SK-N-SH (cell line): ENCODE results near the gene ORC1. TPM values are rescaled to one million over a fixed set of nuclear protein-coding genes. Genes with fewer than 3 reads are reported as not detected.

Experiments used
- CTCF ChIA-PET: fragments of 300-600, 350-600 bp; formaldehyde crosslinking; extraction: SDS; loops from one replicate; lab custom pipeline; 2021; lab: Yijun Ruan, JAX
- POLR2A ChIA-PET: fragments of 350-600 bp; sonication (Branson Sonifier 250); formaldehyde crosslinking; extraction: SDS; loops from one replicate; lab custom pipeline; 2020; ENCODE audit warnings: antibody characterized with exemption, inconsistent platforms; lab: Yijun Ruan, JAX
- DNase-seq: peaks from one replicate; pipeline ENCODE4 v3.0.0; 2012
- H2AFZ ChIP-seq: fragments of 200-600 bp; sonication (generic); 2 replicates; pipeline ENCODE4 v1.8.1; 2016; ENCODE audit warnings: antibody characterized with exemption, mild to moderate bottlenecking, low read depth
- H3F3A ChIP-seq: fragments of 200-600 bp; sonication (generic); replicated peaks from 2 replicates; pipeline ENCODE3; 2016; ENCODE audit warnings: antibody characterized with exemption, mild to moderate bottlenecking; ENCODE audit not compliant: insufficient read depth
- H3K27ac ChIP-seq, 2 experiments: fragments of 200-500 bp in 1 of 2; fragments of 200-600 bp in 1 of 2; sonication (Bioruptor generic) in 1 of 2; sonication (generic), shearing (Covaris generic) in 1 of 2; 2 replicates each; pipeline versions ENCODE4 v1.5.1 to v1.6.1; 2014 to 2016; ENCODE audit warnings: low read depth in 2 of 2, inconsistent platforms in 1 of 2, low read length in 1 of 2, mild to moderate bottlenecking in 1 of 2, mixed read lengths in 1 of 2
- H3K27me3 ChIP-seq: fragments of 200-600 bp; sonication (generic), shearing (Covaris generic); 2 replicates; pipeline ENCODE4 v1.6.1; 2016; ENCODE audit warnings: mixed run types; ENCODE audit not compliant: insufficient read depth
- H3K36me3 ChIP-seq, 2 experiments: fragments of 200-500 bp in 1 of 2; fragments of 200-600 bp in 1 of 2; sonication (Bioruptor generic) in 1 of 2; sonication (generic) in 1 of 2; replicated peaks in 1 of 2; 2 replicates each; pipeline versions ENCODE3 to v1.5.1; 2014 to 2016; ENCODE audit warnings: low read length in 1 of 2, mild to moderate bottlenecking in 1 of 2; ENCODE audit not compliant: insufficient read depth in 2 of 2, control insufficient read depth in 1 of 2
- H3K4me1 ChIP-seq, 2 experiments: fragments of 200-500 bp in 1 of 2; fragments of 200-600 bp in 1 of 2; sonication (Bioruptor generic) in 1 of 2; sonication (generic), shearing (Covaris generic) in 1 of 2; 2 replicates each; pipeline versions ENCODE4 v1.5.1 to v1.6.1; 2014 to 2016; ENCODE audit warnings: low read depth in 1 of 2, low read length in 1 of 2, mixed run types in 1 of 2; ENCODE audit not compliant: insufficient read depth in 2 of 2, control insufficient read depth in 1 of 2
- H3K4me2 ChIP-seq: fragments of 200-600 bp; sonication (generic), shearing (Covaris generic); 2 replicates; pipeline ENCODE4 v1.6.1; 2017; ENCODE audit warnings: mixed run types
- H3K4me3 ChIP-seq, 2 experiments: fragments of 200-500 bp in 1 of 2; fragments of 200-600 bp in 1 of 2; sonication (Bioruptor generic) in 1 of 2; sonication (generic), shearing (Covaris generic) in 1 of 2; 2 replicates each; pipeline versions ENCODE4 v1.5.1 to v1.8.1; 2014 to 2016; ENCODE audit warnings: low read depth in 2 of 2, inconsistent platforms in 1 of 2, low read length in 1 of 2, mild to moderate bottlenecking in 1 of 2, mixed read lengths in 1 of 2, moderate library complexity in 1 of 2
- H3K79me2 ChIP-seq: fragments of 200-600 bp; sonication (generic); 2 replicates; pipeline ENCODE4 v1.8.1; 2017; ENCODE audit warnings: mild to moderate bottlenecking; ENCODE audit not compliant: insufficient read depth
- H3K9ac ChIP-seq: fragments of 200-600 bp; sonication (generic); 2 replicates; pipeline ENCODE4 v1.6.1; 2017; ENCODE audit warnings: mixed run types
- H3K9me2 ChIP-seq: fragments of 200-600 bp; sonication (generic); 2 replicates; pipeline ENCODE4 v1.6.1; 2017; ENCODE audit warnings: mixed run types
- H3K9me3 ChIP-seq: fragments of 200-600 bp; sonication (generic); 2 replicates; pipeline ENCODE4 v1.6.1; 2017; ENCODE audit warnings: mixed run types, mild to moderate bottlenecking, moderate library complexity
- H4K20me1 ChIP-seq: fragments of 200-600 bp; sonication (generic); 2 replicates; pipeline ENCODE4 v1.6.1; 2017; ENCODE audit warnings: mild to moderate bottlenecking, mixed run types; ENCODE audit not compliant: insufficient read depth
- ELF1 ChIP-seq: IDR thresholded peaks from 2 replicates; pipeline ENCODE4 v1.4.0; 2012
- EZH2phosphoT487 ChIP-seq: fragments of 200-600 bp; sonication (generic); IDR thresholded peaks from 2 replicates; pipeline ENCODE4 v1.6.1; 2017; ENCODE audit warnings: low read depth, mixed run types, mild to moderate bottlenecking, antibody characterized with exemption, moderate library complexity, borderline replicate concordance
- FOXJ3 ChIP-seq: sonication (generic); formaldehyde crosslinking; IDR thresholded peaks from 2 replicates; pipeline ENCODE4 v1.5.1; 2020; ENCODE audit warnings: mild to moderate bottlenecking, missing genetic modification reagents
- FOXM1 ChIP-seq: IDR thresholded peaks from 2 replicates; pipeline ENCODE4 v1.4.0; 2012; ENCODE audit warnings: low read depth, mild to moderate bottlenecking
- GABPA ChIP-seq: IDR thresholded peaks from 2 replicates; pipeline ENCODE4 v1.4.0; 2012; ENCODE audit warnings: low read depth, mild to moderate bottlenecking
- GATA2 ChIP-seq: sonication (generic); formaldehyde crosslinking; IDR thresholded peaks from 2 replicates; pipeline ENCODE4 v1.5.0; 2020; ENCODE audit warnings: mild to moderate bottlenecking, missing genetic modification reagents
- JUND ChIP-seq: IDR thresholded peaks from 2 replicates; pipeline ENCODE4 v1.4.0; 2012
- MEF2A ChIP-seq: IDR thresholded peaks from 2 replicates; pipeline ENCODE4 v1.4.0; 2012; ENCODE audit warnings: low read depth, borderline replicate concordance
- POLR2AphosphoS5 ChIP-seq: IDR thresholded peaks from 2 replicates; pipeline ENCODE4 v1.6.1; 2012; ENCODE audit warnings: low read depth, low read length
- RAD21 ChIP-seq: IDR thresholded peaks from 2 replicates; pipeline ENCODE4 v1.6.1; 2012; ENCODE audit warnings: mild to moderate bottlenecking, low read length
- RCOR1 ChIP-seq: fragments of 150-350 bp; IDR thresholded peaks from 2 replicates; pipeline ENCODE4 v1.6.1; 2017; ENCODE audit warnings: antibody characterized with exemption, low read length
- RXRA ChIP-seq: IDR thresholded peaks from 2 replicates; pipeline ENCODE4 v1.4.0; 2012; ENCODE audit warnings: low read depth, mild to moderate bottlenecking, borderline replicate concordance
- SIN3A ChIP-seq: IDR thresholded peaks from 2 replicates; pipeline ENCODE4 v1.6.1; 2012; ENCODE audit warnings: low read depth, mild to moderate bottlenecking, low read length, moderate library complexity, borderline replicate concordance
- SMC3 ChIP-seq: IDR thresholded peaks from 2 replicates; pipeline ENCODE4 v1.6.1; 2012; ENCODE audit warnings: low read depth, low read length, improper control_type of control experiment
- TAF1 ChIP-seq: IDR thresholded peaks from 2 replicates; pipeline ENCODE4 v1.6.1; 2012; ENCODE audit warnings: low read depth, mild to moderate bottlenecking, low read length, moderate library complexity, borderline replicate concordance
- TCF12 ChIP-seq: IDR thresholded peaks from 2 replicates; pipeline ENCODE4 v1.4.0; 2012
- YY1 ChIP-seq: IDR thresholded peaks from 2 replicates; pipeline ENCODE4 v1.4.0; 2012; ENCODE audit warnings: low read depth, mild to moderate bottlenecking
- WGBS: methylation state at CpG from one replicate; pipeline ENCODE4 v1.1.6; 2017; ENCODE audit warnings: low lambda C conversion rate; 5-methylcytosine and 5-hydroxymethylcytosine counted together
- polyA plus RNA-seq, 3 experiments: library from polyadenylated mRNA; depleted of rRNA; stranded (reverse); fragments of >200 nt; gene quantifications; 2 replicates each; pipeline ENCODE4 v1.2.3, GENCODE V29; 2012
- TF ChIP-seq, protein P1 (sequence below): fragments of 150-350 bp; IDR thresholded peaks from 2 replicates; pipeline ENCODE4 v1.6.1; 2016; ENCODE audit warnings: mild to moderate bottlenecking, low read depth, low read length
- TF ChIP-seq, protein P2 (sequence below): IDR thresholded peaks from 2 replicates; pipeline ENCODE4; 2012
- TF ChIP-seq, protein P3 (sequence below): fragments of 200-600 bp; sonication (generic); IDR thresholded peaks from 2 replicates; pipeline ENCODE4 v1.6.1; 2017; ENCODE audit warnings: antibody characterized with exemption, mild to moderate bottlenecking, moderate library complexity
- TF ChIP-seq, protein P4 (sequence below): IDR thresholded peaks from 2 replicates; pipeline ENCODE4 v1.6.1; 2012; ENCODE audit warnings: mild to moderate bottlenecking, low read depth, low read length, moderate library complexity

The ORC1 gene
- polyA plus RNA-seq, 1 of the 3 experiments (the other 2 are of a cell fraction), result 5.2 TPM

DNA sequence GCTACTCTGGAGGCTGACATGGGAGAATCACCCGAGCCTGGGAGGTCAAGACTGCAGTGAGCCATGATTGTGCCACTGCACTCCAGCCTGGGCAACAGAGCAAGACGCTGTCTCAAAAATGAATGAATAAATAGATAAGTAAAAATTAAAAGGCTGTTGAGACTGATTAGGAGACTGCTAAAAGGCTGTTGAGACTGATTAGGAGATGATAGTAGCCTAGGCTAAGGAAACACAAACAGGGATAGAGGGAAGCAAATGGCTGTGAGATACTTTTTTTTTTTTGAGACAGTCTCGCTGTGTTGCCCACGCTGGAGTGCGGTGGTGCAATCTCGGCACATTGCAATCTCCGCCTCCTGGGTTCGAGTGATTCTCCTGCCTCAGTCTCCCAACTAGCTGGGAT is 28.6 kb upstream of the ORC1 start (continued):
- TF ChIP-seq, protein P1, sequence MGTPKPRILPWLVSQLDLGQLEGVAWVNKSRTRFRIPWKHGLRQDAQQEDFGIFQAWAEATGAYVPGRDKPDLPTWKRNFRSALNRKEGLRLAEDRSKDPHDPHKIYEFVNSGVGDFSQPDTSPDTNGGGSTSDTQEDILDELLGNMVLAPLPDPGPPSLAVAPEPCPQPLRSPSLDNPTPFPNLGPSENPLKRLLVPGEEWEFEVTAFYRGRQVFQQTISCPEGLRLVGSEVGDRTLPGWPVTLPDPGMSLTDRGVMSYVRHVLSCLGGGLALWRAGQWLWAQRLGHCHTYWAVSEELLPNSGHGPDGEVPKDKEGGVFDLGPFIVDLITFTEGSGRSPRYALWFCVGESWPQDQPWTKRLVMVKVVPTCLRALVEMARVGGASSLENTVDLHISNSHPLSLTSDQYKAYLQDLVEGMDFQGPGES, result no peak
- TF ChIP-seq FOXM1 (no peak), RAD21 (no peak), GABPA (no peak), GATA2 (CRISPR knock-in tag) (no peak), SIN3A (no peak), RCOR1 (no peak), MEF2A (no peak)
- TF ChIP-seq, protein P2, sequence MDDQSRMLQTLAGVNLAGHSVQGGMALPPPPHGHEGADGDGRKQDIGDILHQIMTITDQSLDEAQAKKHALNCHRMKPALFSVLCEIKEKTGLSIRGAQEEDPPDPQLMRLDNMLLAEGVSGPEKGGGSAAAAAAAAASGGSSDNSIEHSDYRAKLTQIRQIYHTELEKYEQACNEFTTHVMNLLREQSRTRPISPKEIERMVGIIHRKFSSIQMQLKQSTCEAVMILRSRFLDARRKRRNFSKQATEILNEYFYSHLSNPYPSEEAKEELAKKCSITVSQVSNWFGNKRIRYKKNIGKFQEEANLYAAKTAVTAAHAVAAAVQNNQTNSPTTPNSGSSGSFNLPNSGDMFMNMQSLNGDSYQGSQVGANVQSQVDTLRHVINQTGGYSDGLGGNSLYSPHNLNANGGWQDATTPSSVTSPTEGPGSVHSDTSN, result no peak

DNA sequence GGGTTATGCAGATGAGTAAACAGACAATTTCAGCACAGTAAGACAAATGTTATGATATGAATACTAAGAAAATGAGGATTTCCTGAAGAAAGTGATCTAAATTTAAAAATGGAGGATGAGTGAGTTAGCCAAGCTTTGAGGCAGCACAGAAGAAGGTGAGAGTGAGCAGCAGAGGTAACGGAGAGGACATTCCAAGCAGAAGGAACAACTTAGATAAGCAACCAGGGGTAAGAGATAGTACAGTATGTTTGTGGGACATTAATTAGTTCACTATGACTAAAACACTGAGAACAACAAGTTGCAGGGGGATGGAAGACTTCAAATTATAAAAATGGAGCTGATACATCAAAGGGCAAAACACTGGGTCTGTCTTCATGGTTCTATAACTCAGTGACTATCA is 22.9 kb upstream of the ORC1 start:
- Histone ChIP-seq H3K79me2 (no peaks in the 10 kb centered on the region), H3K36me3 (peaks cover 31 to 40% of the 10 kb centered on the region in 2 experiments), H3K9ac (no peak overlapping the region), H3F3A (peaks cover 10% of the 10 kb centered on the region), H3K4me3 (no peak overlapping the region), H3K27ac (peak overlapping the region in 1 of 2 experiments; percentile 53; a peak in 1 of 4 replicates), H3K9me3 (no peaks in the 10 kb centered on the region), H3K27me3 (no peaks in the 10 kb centered on the region), H2AFZ (no peak overlapping the region), H3K9me2 (no peaks in the 10 kb centered on the region), H3K4me1 (peaks cover 0 to 8% of the 10 kb centered on the region in 2 experiments; a peak in 2 of 4 replicates), H4K20me1 (no peaks in the 10 kb centered on the region), H3K4me2 (no peak overlapping the region)
- ChIA-PET CTCF (no interaction called here), POLR2A (no interaction called here)
- no peak for TF ChIP-seq FOXJ3
- TF ChIP-seq, protein P3, sequence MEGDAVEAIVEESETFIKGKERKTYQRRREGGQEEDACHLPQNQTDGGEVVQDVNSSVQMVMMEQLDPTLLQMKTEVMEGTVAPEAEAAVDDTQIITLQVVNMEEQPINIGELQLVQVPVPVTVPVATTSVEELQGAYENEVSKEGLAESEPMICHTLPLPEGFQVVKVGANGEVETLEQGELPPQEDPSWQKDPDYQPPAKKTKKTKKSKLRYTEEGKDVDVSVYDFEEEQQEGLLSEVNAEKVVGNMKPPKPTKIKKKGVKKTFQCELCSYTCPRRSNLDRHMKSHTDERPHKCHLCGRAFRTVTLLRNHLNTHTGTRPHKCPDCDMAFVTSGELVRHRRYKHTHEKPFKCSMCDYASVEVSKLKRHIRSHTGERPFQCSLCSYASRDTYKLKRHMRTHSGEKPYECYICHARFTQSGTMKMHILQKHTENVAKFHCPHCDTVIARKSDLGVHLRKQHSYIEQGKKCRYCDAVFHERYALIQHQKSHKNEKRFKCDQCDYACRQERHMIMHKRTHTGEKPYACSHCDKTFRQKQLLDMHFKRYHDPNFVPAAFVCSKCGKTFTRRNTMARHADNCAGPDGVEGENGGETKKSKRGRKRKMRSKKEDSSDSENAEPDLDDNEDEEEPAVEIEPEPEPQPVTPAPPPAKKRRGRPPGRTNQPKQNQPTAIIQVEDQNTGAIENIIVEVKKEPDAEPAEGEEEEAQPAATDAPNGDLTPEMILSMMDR, result no peak
- no peak for TF ChIP-seq GATA2 (CRISPR knock-in tag)
- TF ChIP-seq SMC3, result no peak
- 100% methylated on average over 1 of the region's 1 CpG for WGBS
- no peak for DNase-seq

DNA sequence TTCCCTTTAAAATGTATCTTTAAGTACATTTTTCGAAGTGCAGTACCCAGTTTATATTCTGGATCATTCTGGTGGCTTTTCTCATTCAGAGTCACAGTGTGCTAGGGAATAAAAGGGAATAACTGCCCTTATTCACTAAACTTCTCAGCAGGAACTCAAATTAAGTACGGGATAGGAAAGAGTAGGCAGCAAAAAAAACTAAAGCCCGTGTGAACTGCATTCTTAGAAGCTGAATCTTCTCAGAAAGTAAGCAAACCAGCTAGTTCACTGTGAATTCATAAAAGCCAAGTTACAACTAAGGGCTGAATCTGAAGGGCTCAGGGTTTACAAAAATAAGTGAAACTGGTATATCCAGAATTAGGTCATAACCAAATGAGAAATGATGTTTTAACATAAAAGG is 22.1 kb upstream of the ORC1 start:
- Histone ChIP-seq H3K4me3 (no peak overlapping the region), H2AFZ (no peak overlapping the region), H3K36me3 (peaks cover 36 to 41% of the 10 kb centered on the region in 2 experiments), H3K79me2 (no peaks in the 10 kb centered on the region), H3K9me2 (no peaks in the 10 kb centered on the region), H3F3A (peaks cover 10% of the 10 kb centered on the region), H3K27me3 (no peaks in the 10 kb centered on the region), H4K20me1 (no peaks in the 10 kb centered on the region), H3K9me3 (no peaks in the 10 kb centered on the region), H3K9ac (no peak overlapping the region), H3K27ac (peak overlapping the region in 1 of 2 experiments; percentile 53; a peak in 2 of 4 replicates), H3K4me2 (peak overlapping the region; percentile 31; the same call in 1 of the 2 replicates), H3K4me1 (peaks cover 0 to 8% of the 10 kb centered on the region in 2 experiments; a peak in 2 of 4 replicates)
- 78% methylated on average over 3 of the region's 3 CpGs for WGBS
- POLR2A ChIA-PET, result no interaction called here
- CTCF ChIA-PET, result no interaction called here
- DNase-seq, result no peak
- TF ChIP-seq RCOR1, result no peak
- TF ChIP-seq POLR2AphosphoS5, result no peak
- no peak for TF ChIP-seq YY1
- no peak for TF ChIP-seq RXRA
- TF ChIP-seq TCF12, result no peak
- no peak for TF ChIP-seq SIN3A
- no peak for TF ChIP-seq EZH2phosphoT487
- no peak for TF ChIP-seq TAF1
- TF ChIP-seq ELF1, result no peak
- TF ChIP-seq, protein P4, sequence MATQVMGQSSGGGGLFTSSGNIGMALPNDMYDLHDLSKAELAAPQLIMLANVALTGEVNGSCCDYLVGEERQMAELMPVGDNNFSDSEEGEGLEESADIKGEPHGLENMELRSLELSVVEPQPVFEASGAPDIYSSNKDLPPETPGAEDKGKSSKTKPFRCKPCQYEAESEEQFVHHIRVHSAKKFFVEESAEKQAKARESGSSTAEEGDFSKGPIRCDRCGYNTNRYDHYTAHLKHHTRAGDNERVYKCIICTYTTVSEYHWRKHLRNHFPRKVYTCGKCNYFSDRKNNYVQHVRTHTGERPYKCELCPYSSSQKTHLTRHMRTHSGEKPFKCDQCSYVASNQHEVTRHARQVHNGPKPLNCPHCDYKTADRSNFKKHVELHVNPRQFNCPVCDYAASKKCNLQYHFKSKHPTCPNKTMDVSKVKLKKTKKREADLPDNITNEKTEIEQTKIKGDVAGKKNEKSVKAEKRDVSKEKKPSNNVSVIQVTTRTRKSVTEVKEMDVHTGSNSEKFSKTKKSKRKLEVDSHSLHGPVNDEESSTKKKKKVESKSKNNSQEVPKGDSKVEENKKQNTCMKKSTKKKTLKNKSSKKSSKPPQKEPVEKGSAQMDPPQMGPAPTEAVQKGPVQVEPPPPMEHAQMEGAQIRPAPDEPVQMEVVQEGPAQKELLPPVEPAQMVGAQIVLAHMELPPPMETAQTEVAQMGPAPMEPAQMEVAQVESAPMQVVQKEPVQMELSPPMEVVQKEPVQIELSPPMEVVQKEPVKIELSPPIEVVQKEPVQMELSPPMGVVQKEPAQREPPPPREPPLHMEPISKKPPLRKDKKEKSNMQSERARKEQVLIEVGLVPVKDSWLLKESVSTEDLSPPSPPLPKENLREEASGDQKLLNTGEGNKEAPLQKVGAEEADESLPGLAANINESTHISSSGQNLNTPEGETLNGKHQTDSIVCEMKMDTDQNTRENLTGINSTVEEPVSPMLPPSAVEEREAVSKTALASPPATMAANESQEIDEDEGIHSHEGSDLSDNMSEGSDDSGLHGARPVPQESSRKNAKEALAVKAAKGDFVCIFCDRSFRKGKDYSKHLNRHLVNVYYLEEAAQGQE, result no peak
- TF ChIP-seq JUND, result no peak
